Measurements from ENCODE around the gene MICALL1.
"Not testable (repeated sequence)": the region's sequence is repeated elsewhere in the genome, so short reads cannot be mapped to it uniquely, and the experiment has no call there.

MICALL1 gene

GRCh38 chr22:37930270-37930951, 24.3 kb downstream of the MICALL1 start:
- DNase-seq (ENCODE audit: low read depth in 2 of 2), result no peak

GRCh38 chr22:37930952-37931440, 24.9 kb downstream of the MICALL1 start:
- no peak for DNase-seq (ENCODE audit: low read depth in 2 of 2)

- no peak for DNase-seq (ENCODE audit: low read depth in 2 of 2)
Observed at GRCh38 chr22:37931893-37932389, 25.8 kb downstream of the MICALL1 start.

GRCh38 chr22:37932401-37932800, 26.3 kb downstream of the MICALL1 start:
- no peak for DNase-seq (ENCODE audit: low read depth in 2 of 2)

- DNase-seq (ENCODE audit: low read depth in 2 of 2), result no peak
Observed at GRCh38 chr22:37932821-37933578, 26.9 kb downstream of the MICALL1 start.

- peak; percentile 59 to 68 for DNase-seq (ENCODE audit: low read depth in 2 of 2)
Observed at GRCh38 chr22:37933711-37934376, 27.7 kb downstream of the MICALL1 start.

GRCh38 chr22:37940698-37941376, 34.7 kb downstream of the MICALL1 start:
- DNase-seq (ENCODE audit: low read depth in 2 of 2), result no peak

GRCh38 chr22:37942133-37942532, 36.0 kb downstream of the MICALL1 start:
- no peak for DNase-seq (ENCODE audit: low read depth in 2 of 2)

- DNase-seq (ENCODE audit: low read depth in 2 of 2), result no peak
Observed at GRCh38 chr22:37943136-37943824, 37.2 kb downstream of the MICALL1 start.

GRCh38 chr22:37943825-37944198, 37.7 kb downstream of the MICALL1 start:
- no peak for DNase-seq (ENCODE audit: low read depth in 2 of 2)

GRCh38 chr22:37944423-37944822, 38.3 kb downstream of the MICALL1 start:
- DNase-seq (ENCODE audit: low read depth in 2 of 2), result not testable (repeated sequence)

- DNase-seq (ENCODE audit: low read depth in 2 of 2), result not testable (repeated sequence)
Observed at GRCh38 chr22:37947142-37947795, 41.2 kb downstream of the MICALL1 start.

GRCh38 chr22:37951305-37951704, 45.2 kb downstream of the MICALL1 start:
- DNase-seq (ENCODE audit: low read depth in 2 of 2), result no peak

GRCh38 chr22:37952629-37953028, 46.5 kb downstream of the MICALL1 start:
- DNase-seq (ENCODE audit: low read depth in 2 of 2), result not testable (repeated sequence)

GRCh38 chr22:37953062-37953436, 47.0 kb downstream of the MICALL1 start:
- DNase-seq (ENCODE audit: low read depth in 2 of 2), result no peak

GRCh38 chr22:37953437-37954179, 47.5 kb downstream of the MICALL1 start, which contains the start of the genes C22orf23 and POLR2F:
Gene C22orf23 (minus strand): TSS chr22:37953601. CDS start chr22:37953149, 452 bp downstream.
Gene POLR2F (plus strand): TSS chr22:37953699. CDS start chr22:37953788, 89 bp downstream.
- DNase-seq (ENCODE audit: low read depth in 2 of 2), result peak; percentile 89 to 93

GRCh38 chr22:37954686-37955085, 48.6 kb downstream of the MICALL1 start:
- DNase-seq (ENCODE audit: low read depth in 2 of 2), result no peak

- not testable (repeated sequence) for DNase-seq (ENCODE audit: low read depth in 2 of 2)
Observed at GRCh38 chr22:37955825-37956397, 49.8 kb downstream of the MICALL1 start.

- no peak for DNase-seq (ENCODE audit: low read depth in 2 of 2)
Observed at GRCh38 chr22:37957232-37957631, 51.1 kb downstream of the MICALL1 start.

Data from stimulated activated CD8-positive, alpha-beta memory T cell treated with anti-CD3 and anti-CD28 coated beads, Interleukin-7, amount 100 ng/mL, for 1 hour (primary cell).